ENCODE measurements around the gene MAGED2.

GRCh38 chrX:54838583-54838982 lies 31.0 kb downstream of the MAGED2 start:
- TF ChIP-seq CTCF (IDR thresholded peaks at IDR 0.05) (no peak), CBFB (CRISPR knock-in tag; IDR thresholded peaks at IDR 0.05; ENCODE audit: low read depth) (no peak), ZNF512 (CRISPR knock-in tag; IDR thresholded peaks at IDR 0.05; ENCODE audit: borderline replicate concordance) (no peak), ZBTB43 (CRISPR knock-in tag; IDR thresholded peaks at IDR 0.05) (no peak), ZNF121 (CRISPR knock-in tag; IDR thresholded peaks at IDR 0.05) (no peak), KAT7 (CRISPR knock-in tag; IDR thresholded peaks at IDR 0.05; ENCODE audit: borderline replicate concordance) (no peak), FOXK1 (CRISPR knock-in tag; IDR thresholded peaks at IDR 0.05) (no peak), ZNF423 (CRISPR knock-in tag; IDR thresholded peaks at IDR 0.05) (no peak), GTF2I (CRISPR knock-in tag; conservative IDR thresholded peaks at IDR 0.05) (no peak), ATF3 (CRISPR knock-in tag; conservative IDR thresholded peaks at IDR 0.05) (no peak), USF1 (CRISPR knock-in tag; IDR thresholded peaks at IDR 0.05) (no peak), PREB (CRISPR knock-in tag; IDR thresholded peaks at IDR 0.05; ENCODE audit: borderline replicate concordance) (no peak), E2F4 (CRISPR knock-in tag; IDR thresholded peaks at IDR 0.05; ENCODE audit: borderline replicate concordance, low read depth) (no peak)

All from WTC11 (cell line).